SIG-M5 (cell line): Measurements from ENCODE around the gene MGAT5B.
"Not testable (repeated sequence)": the region's sequence is repeated elsewhere in the genome, so short reads cannot be mapped to it uniquely, and the experiment has no call there.

Source experiments
- DNase-seq: peaks from one replicate; lab custom pipeline; 2025; lab: John Stamatoyannopoulos, UW

The MGAT5B gene

GRCh38 chr17:76848670-76849069 is 19.5 kb upstream of the MGAT5B start:
- no peak for DNase-seq

- DNase-seq = not testable (repeated sequence)
These were observed 19.0 kb upstream of the MGAT5B start for GRCh38 chr17:76849160-76849559.

- no peak for DNase-seq
These were observed 15.4 kb upstream of the MGAT5B start for GRCh38 chr17:76852843-76853242.

GRCh38 chr17:76855105-76855504 is 13.1 kb upstream of the MGAT5B start:
- DNase-seq = no peak

- no peak for DNase-seq
These were observed 6.1 kb upstream of the MGAT5B start for GRCh38 chr17:76862079-76862478.

- DNase-seq = no peak
These were observed 5.7 kb upstream of the MGAT5B start for GRCh38 chr17:76862494-76862893.

- no peak for DNase-seq
These were observed 4.2 kb upstream of the MGAT5B start for GRCh38 chr17:76864024-76864423.

- DNase-seq = no peak
These were observed 3.0 kb upstream of the MGAT5B start for GRCh38 chr17:76865174-76865573.

- DNase-seq = no peak
These were observed 2.0 kb upstream of the MGAT5B start for GRCh38 chr17:76866203-76866602.

- no peak for DNase-seq
These were observed 1.2 kb upstream of the MGAT5B start for GRCh38 chr17:76866774-76867577.

GRCh38 chr17:76867578-76868175 is 527 bp upstream of the MGAT5B start:
- no peak for DNase-seq

GRCh38 chr17:76868669-76869495 is 678 bp downstream of the MGAT5B start:
- no peak for DNase-seq

- DNase-seq = no peak
These were observed 1.5 kb downstream of the MGAT5B start for GRCh38 chr17:76869496-76870376.

- DNase-seq = no peak
These were observed 2.1 kb downstream of the MGAT5B start for GRCh38 chr17:76870377-76870714.

- no peak for DNase-seq
These were observed 3.5 kb downstream of the MGAT5B start for GRCh38 chr17:76871668-76872067.

GRCh38 chr17:76872221-76872873 is 4.1 kb downstream of the MGAT5B start:
- no peak for DNase-seq

- DNase-seq = no peak
These were observed 4.6 kb downstream of the MGAT5B start for GRCh38 chr17:76872874-76873221.

- DNase-seq = no peak
These were observed 5.7 kb downstream of the MGAT5B start for GRCh38 chr17:76873856-76874255.

GRCh38 chr17:76877437-76877836 is 9.2 kb downstream of the MGAT5B start:
- DNase-seq = no peak

GRCh38 chr17:76878568-76878967 is 10.4 kb downstream of the MGAT5B start:
- DNase-seq = no peak

- DNase-seq = no peak
These were observed 11.1 kb downstream of the MGAT5B start for GRCh38 chr17:76879254-76879653.

- DNase-seq = no peak
These were observed 11.5 kb downstream of the MGAT5B start for GRCh38 chr17:76879691-76880090.
